ENCODE data around the gene C3. TPM values are rescaled to one million over a fixed set of nuclear protein-coding genes. Genes with fewer than 3 reads are reported as not detected.
"Not testable (repeated sequence)": the region's sequence is repeated elsewhere in the genome, so short reads cannot be mapped to it uniquely, and the experiment has no call there.

Gene C3
- polyA plus RNA-seq, 1 experiment, result 1.8 TPM

DNA sequence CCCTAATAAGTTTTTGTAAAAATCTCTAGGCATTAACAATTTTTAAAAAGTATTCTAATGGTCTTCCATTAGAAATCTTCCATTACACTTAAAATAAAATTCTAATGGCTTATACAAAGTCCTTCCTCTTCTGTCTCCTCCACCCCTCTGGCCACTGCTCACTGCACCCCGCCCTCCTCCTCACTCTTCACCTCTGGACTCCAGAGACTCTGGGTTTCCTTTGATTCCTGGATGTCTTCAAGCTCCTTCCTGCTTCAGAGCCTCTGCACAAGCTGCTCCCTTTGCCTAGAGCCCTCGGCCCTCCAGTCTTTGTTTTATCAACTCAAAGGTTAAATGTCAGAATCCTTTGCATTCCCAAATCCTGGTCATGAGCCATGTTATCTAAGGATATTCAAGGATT is 71.3 kb downstream of the C3 start:
- H3K27me3 ChIP-seq (ENCODE audit: control insufficient read depth, insufficient read depth, low read length), result no peaks in the 10 kb centered on the region
- CTCF ChIA-PET, result interaction anchor here (1.2 kb wide), 1 partner anchor 16 kb away, joined by 3 read pairs; no protein-coding TSS in a partner anchor
- H3K9me3 ChIP-seq (ENCODE audit: control insufficient read depth, insufficient read depth, low read length), result no peaks in the 10 kb centered on the region

DNA sequence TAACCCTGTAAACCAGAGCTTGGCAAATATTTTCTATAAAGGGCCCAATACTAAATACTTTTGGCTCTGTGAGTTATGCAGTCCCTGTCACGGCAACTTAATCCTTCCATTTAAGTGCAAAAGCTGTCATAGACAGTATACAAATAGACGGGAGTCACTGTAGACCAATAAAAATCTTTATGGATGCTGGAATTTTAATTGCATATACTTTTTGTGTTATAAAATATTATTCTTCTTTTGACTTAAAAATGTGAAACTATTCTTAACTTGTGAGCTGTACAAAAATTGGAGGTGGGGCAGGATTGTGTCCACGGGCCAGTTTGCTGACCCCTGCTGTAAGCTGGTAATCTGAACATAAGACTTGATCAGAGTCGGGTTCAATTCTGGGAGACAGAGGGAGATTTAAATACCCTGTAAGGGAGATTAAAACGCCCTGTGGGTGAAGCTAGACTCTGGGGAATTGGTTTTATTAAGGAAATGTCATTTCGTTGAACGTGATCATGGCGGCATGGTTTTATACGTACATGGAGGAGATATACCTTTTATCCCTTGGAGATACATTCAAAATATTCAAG is 72.2 kb downstream of the C3 start:
- no peaks in the 10 kb centered on the region for H3K9me3 ChIP-seq (ENCODE audit: control insufficient read depth, insufficient read depth, low read length)
- no peaks in the 10 kb centered on the region for H3K27me3 ChIP-seq (ENCODE audit: control insufficient read depth, insufficient read depth, low read length)
- POLR2A ChIA-PET, result no interaction called here
- CTCF ChIA-PET, result interaction anchor here (1.2 kb wide), 1 partner anchor 15 kb away, joined by 3 read pairs; no protein-coding TSS in a partner anchor
- no peak for DNase-seq (ENCODE audit: low read depth, low spot score)
- H3K4me3 ChIP-seq (ENCODE audit: low read depth, low read length), result no peak overlapping the region
- no peak overlapping the region for H3K27ac ChIP-seq (ENCODE audit: low read depth, low read length)
- TF ChIP-seq, protein P1, sequence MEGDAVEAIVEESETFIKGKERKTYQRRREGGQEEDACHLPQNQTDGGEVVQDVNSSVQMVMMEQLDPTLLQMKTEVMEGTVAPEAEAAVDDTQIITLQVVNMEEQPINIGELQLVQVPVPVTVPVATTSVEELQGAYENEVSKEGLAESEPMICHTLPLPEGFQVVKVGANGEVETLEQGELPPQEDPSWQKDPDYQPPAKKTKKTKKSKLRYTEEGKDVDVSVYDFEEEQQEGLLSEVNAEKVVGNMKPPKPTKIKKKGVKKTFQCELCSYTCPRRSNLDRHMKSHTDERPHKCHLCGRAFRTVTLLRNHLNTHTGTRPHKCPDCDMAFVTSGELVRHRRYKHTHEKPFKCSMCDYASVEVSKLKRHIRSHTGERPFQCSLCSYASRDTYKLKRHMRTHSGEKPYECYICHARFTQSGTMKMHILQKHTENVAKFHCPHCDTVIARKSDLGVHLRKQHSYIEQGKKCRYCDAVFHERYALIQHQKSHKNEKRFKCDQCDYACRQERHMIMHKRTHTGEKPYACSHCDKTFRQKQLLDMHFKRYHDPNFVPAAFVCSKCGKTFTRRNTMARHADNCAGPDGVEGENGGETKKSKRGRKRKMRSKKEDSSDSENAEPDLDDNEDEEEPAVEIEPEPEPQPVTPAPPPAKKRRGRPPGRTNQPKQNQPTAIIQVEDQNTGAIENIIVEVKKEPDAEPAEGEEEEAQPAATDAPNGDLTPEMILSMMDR (IDR thresholded peaks at IDR 0.05; ENCODE audit: low read depth, low read length), result no peak

More for the DNA sequence above, 71.3 kb downstream of the C3 start:
- DNase-seq (ENCODE audit: low read depth, low spot score), result no peak
- H3K27ac ChIP-seq (ENCODE audit: low read depth, low read length), result no peak overlapping the region
- POLR2A ChIA-PET, result no interaction called here
- H3K4me3 ChIP-seq (ENCODE audit: low read depth, low read length), result no peak overlapping the region
- TF ChIP-seq, protein P1 (IDR thresholded peaks at IDR 0.05; ENCODE audit: low read depth, low read length), result no peak

DNA sequence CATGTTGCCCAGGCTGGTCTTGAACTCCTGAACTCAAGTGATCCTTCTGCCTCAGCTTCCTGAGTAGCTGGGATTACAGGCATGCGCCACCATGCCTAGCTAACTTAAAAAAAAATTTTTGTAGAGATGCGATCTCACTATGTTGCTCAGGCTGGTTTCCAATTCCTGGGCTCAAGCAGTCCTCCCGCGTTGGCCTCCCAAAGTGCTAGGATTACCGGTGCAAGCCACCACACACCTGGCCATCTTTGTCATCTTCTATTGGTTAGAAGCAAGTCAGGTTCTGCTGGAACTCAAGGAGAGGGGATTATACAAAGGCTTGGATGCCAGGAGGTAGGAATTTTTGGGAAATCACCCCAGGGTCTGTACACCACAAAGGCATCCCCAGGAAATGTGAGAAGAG is 75.7 kb downstream of the C3 start:
- Histone ChIP-seq H3K27me3 (ENCODE audit: control insufficient read depth, insufficient read depth, low read length) (no peaks in the 10 kb centered on the region), H3K27ac (ENCODE audit: low read depth, low read length) (no peak overlapping the region), H3K4me3 (ENCODE audit: low read depth, low read length) (no peak overlapping the region), H3K9me3 (ENCODE audit: control insufficient read depth, insufficient read depth, low read length) (no peaks in the 10 kb centered on the region)
- no peak for DNase-seq (ENCODE audit: low read depth, low spot score)
- ChIA-PET POLR2A (no interaction called here), CTCF (interaction anchor here (1.3 kb wide), 1 partner anchor 13 kb away, joined by 4 read pairs; no protein-coding TSS in a partner anchor)
- TF ChIP-seq, protein P1 (IDR thresholded peaks at IDR 0.05; ENCODE audit: low read depth, low read length), result no peak

DNA sequence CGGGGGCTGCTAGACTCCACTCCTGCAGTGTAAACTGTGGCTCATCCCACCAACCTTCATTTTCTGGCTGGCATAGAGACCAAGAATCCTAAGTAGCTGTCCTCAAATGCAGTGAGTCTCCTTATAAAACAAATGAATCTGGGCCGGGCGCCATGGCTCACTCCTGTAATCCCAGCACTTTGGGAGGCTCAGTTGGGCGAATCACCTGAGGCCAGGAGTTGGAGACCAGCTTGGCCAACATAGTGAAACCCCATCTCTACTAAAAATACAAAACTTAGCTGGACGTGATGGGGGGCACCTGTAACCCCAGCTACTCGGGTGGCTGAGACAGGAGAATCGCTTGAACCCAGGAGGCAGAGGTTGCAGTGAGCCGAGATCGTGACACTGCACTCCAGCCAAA is 80.1 kb downstream of the C3 start:
- H3K9me3 ChIP-seq (ENCODE audit: control insufficient read depth, insufficient read depth, low read length); CTCF ChIA-PET: not testable (repeated sequence)

DNA sequence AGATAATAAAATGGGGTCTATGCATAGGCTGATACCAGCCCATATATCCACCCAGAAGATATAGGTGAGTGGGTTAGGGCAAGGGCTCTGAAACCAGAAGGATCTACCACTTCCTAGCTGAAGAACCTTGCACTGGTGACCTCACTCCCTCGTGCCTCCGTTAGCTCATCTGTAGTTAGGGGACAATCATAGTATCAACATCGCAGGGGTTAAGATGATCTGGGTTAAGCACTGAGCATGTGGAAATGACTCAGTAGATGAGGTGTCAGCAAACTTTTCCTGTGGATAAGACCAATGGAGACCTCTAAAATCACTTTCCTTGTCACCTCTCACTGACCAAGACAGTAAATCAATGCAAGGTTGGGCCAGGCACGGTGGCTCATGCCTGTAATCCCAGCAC is 81.0 kb downstream of the C3 start:
- TF ChIP-seq, protein P1 (IDR thresholded peaks at IDR 0.05; ENCODE audit: low read depth, low read length), result no peak

More for the DNA sequence above, 80.1 kb downstream of the C3 start:
- POLR2A ChIA-PET; H3K4me3 ChIP-seq (ENCODE audit: low read depth, low read length); DNase-seq (ENCODE audit: low read depth, low spot score); H3K27ac ChIP-seq (ENCODE audit: low read depth, low read length); H3K27me3 ChIP-seq (ENCODE audit: control insufficient read depth, insufficient read depth, low read length): not testable (repeated sequence)

DNA sequence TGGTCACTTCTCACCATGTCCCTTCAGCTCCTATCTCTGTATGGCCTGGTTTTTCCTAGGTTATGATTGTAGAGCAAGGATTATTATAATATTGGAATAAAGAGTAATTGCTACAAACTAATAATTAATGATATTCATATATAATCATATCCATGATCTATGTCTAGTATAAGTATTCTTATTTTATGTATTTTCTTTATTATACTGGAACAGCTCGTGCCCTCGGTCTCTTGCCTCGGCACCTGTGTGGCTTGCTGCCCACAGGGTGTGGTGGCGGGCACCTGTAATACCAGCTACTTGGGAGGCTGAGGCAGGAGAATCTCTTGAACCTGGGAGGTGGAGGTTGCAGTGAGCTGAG is 87.0 kb downstream of the C3 start:
- DNase-seq (ENCODE audit: low read depth, low spot score); H3K9me3 ChIP-seq (ENCODE audit: control insufficient read depth, insufficient read depth, low read length); H3K4me3 ChIP-seq (ENCODE audit: low read depth, low read length); H3K27ac ChIP-seq (ENCODE audit: low read depth, low read length); POLR2A ChIA-PET; H3K27me3 ChIP-seq (ENCODE audit: control insufficient read depth, insufficient read depth, low read length): not testable (repeated sequence)
- CTCF ChIA-PET, result interaction anchor here (0.6 to 4.6 kb wide), 5 partner anchors 12 to 230 kb away, joined by 3 to 57 read pairs (median 3); no protein-coding TSS in a partner anchor

More for the DNA sequence above, 81.0 kb downstream of the C3 start:
- Histone ChIP-seq H3K27ac (ENCODE audit: low read depth, low read length) (no peak overlapping the region), H3K4me3 (ENCODE audit: low read depth, low read length) (no peak overlapping the region), H3K27me3 (ENCODE audit: control insufficient read depth, insufficient read depth, low read length) (no peaks in the 10 kb centered on the region), H3K9me3 (ENCODE audit: control insufficient read depth, insufficient read depth, low read length) (no peaks in the 10 kb centered on the region)
- POLR2A ChIA-PET, result no interaction called here
- DNase-seq (ENCODE audit: low read depth, low spot score), result no peak
- CTCF ChIA-PET, result no interaction called here

All from AG04450 (cell line).